Thyroid gland (tissue), 4 donors: ENCODE results near the gene KMO. TPM values are rescaled to one million over a fixed set of nuclear protein-coding genes. Genes with fewer than 3 reads are reported as not detected.
A peak's percentile ranks its signal among the peaks of the same experiment; 100 is the strongest.

Experiments used
- DNase-seq, 2 donors: peaks; one replicate each; pipeline ENCODE4 v3.0.0-alpha.2; 2019
- H3K27ac ChIP-seq, 3 donors: fragments of 200-600 bp; sonication (generic); 1 replicate in 2 of 3; 2 replicates in 1 of 3; pipeline ENCODE4 v1.5.1; 2016 to 2019; ENCODE audit warnings: mild to moderate bottlenecking in 1 of 3, moderate library complexity in 1 of 3
- H3K27me3 ChIP-seq: fragments of 200-600 bp; sonication (generic); one replicate; pipeline ENCODE4 v1.5.1; 2019
- H3K36me3 ChIP-seq, 2 donors: fragments of 200-600 bp; sonication (generic); one replicate each; pipeline ENCODE4 v1.5.1; 2016 to 2019
- H3K4me1 ChIP-seq, 2 donors: fragments of 200-600 bp; sonication (generic); one replicate each; pipeline ENCODE4 v1.5.1; 2017 to 2019
- H3K4me3 ChIP-seq, 3 donors: fragments of 200-600 bp; sonication (generic); replicated peaks in 1 of 3; 1 replicate in 2 of 3; 2 replicates in 1 of 3; pipeline ENCODE4 v1.5.1; 2016; ENCODE audit warnings: mild to moderate bottlenecking in 1 of 3
- H3K9me3 ChIP-seq: fragments of 200-600 bp; sonication (generic); one replicate; pipeline ENCODE4 v1.5.1; 2017
- POLR2A ChIP-seq, 2 donors: fragments of 450-650 bp; IDR thresholded peaks; one replicate each; pipeline ENCODE4 v1.6.1; 2017; ENCODE audit warnings: antibody characterized with exemption in 2 of 2, mild to moderate bottlenecking in 2 of 2, moderate library complexity in 1 of 2
- WGBS, 2 donors: methylation state at CpG; one replicate each; pipeline ENCODE4 v1.1.5; 2017; 5-methylcytosine and 5-hydroxymethylcytosine counted together
- intact Hi-C: fragments of 100-400 bp; cut with DNase I; formaldehyde crosslinking; loops from one replicate; pipeline ENCODE4 v1.15.1; 2023
- total RNA-seq, 4 donors: library from RNA; depleted of rRNA; stranded (reverse); fragments of >200 nt; gene quantifications; one replicate each; pipeline ENCODE4 v1.2.3, GENCODE V29; 2016
- TF ChIP-seq, protein P1 (sequence below), 6 experiments: fragments of 200-600 bp in 3 of 6; fragments of 450-650 bp in 3 of 6; sonication (generic) in 3 of 6; IDR thresholded peaks; one replicate each; pipeline ENCODE4 v1.5.1; 2016 to 2019; ENCODE audit warnings: antibody characterized with exemption in 6 of 6, mild to moderate bottlenecking in 2 of 6, inconsistent platforms in 1 of 6, moderate library complexity in 1 of 6

Gene KMO
- total RNA-seq, 4 donors from 2014 or later = 0.27 to 2.3 (median 0.39) TPM; not detected in 1

GRCh38 chr1:241606544-241606943, 74.4 kb downstream of the KMO start:
- Histone ChIP-seq H3K27ac (no peak overlapping the region), H3K9me3 (no peaks in the 10 kb centered on the region), H3K4me1 (no peaks in the 10 kb centered on the region), H3K36me3 (no peaks in the 10 kb centered on the region), H3K27me3 (no peaks in the 10 kb centered on the region), H3K4me3 (no peak overlapping the region)
- intact Hi-C loops = no loop called here
- TF ChIP-seq, protein P1, sequence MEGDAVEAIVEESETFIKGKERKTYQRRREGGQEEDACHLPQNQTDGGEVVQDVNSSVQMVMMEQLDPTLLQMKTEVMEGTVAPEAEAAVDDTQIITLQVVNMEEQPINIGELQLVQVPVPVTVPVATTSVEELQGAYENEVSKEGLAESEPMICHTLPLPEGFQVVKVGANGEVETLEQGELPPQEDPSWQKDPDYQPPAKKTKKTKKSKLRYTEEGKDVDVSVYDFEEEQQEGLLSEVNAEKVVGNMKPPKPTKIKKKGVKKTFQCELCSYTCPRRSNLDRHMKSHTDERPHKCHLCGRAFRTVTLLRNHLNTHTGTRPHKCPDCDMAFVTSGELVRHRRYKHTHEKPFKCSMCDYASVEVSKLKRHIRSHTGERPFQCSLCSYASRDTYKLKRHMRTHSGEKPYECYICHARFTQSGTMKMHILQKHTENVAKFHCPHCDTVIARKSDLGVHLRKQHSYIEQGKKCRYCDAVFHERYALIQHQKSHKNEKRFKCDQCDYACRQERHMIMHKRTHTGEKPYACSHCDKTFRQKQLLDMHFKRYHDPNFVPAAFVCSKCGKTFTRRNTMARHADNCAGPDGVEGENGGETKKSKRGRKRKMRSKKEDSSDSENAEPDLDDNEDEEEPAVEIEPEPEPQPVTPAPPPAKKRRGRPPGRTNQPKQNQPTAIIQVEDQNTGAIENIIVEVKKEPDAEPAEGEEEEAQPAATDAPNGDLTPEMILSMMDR (IDR thresholded peaks at IDR 0.05) = no peak
- TF ChIP-seq POLR2A (IDR thresholded peaks at IDR 0.05) = no peak
- DNase-seq = no peak
- WGBS, 2 donors = 80 to 84% methylated on average over 5 of the region's 5 CpGs

- TF ChIP-seq, protein P1 (IDR thresholded peaks at IDR 0.05) = no peak
- Histone ChIP-seq H3K27ac (no peak overlapping the region), H3K4me3 (no peak overlapping the region), H3K36me3 (no peaks in the 10 kb centered on the region), H3K27me3 (no peaks in the 10 kb centered on the region), H3K4me1 (no peaks in the 10 kb centered on the region), H3K9me3 (no peaks in the 10 kb centered on the region)
- no peak for DNase-seq
- intact Hi-C loops = no loop called here
Observed at GRCh38 chr1:241607497-241607896, 75.3 kb downstream of the KMO start.

GRCh38 chr1:241608379-241609033, 76.3 kb downstream of the KMO start:
- Histone ChIP-seq H3K27ac (no peak overlapping the region), H3K27me3 (no peaks in the 10 kb centered on the region), H3K4me3 (no peak overlapping the region), H3K9me3 (no peaks in the 10 kb centered on the region), H3K36me3 (no peaks in the 10 kb centered on the region), H3K4me1 (no peaks in the 10 kb centered on the region)
- DNase-seq = no peak
- intact Hi-C loops = no loop called here
- 75 to 77% methylated on average over 3 of the region's 3 CpGs for WGBS, 2 donors
- no peak for TF ChIP-seq POLR2A (IDR thresholded peaks at IDR 0.05)
- TF ChIP-seq, protein P1 (IDR thresholded peaks at IDR 0.05) = no peak

DNA sequence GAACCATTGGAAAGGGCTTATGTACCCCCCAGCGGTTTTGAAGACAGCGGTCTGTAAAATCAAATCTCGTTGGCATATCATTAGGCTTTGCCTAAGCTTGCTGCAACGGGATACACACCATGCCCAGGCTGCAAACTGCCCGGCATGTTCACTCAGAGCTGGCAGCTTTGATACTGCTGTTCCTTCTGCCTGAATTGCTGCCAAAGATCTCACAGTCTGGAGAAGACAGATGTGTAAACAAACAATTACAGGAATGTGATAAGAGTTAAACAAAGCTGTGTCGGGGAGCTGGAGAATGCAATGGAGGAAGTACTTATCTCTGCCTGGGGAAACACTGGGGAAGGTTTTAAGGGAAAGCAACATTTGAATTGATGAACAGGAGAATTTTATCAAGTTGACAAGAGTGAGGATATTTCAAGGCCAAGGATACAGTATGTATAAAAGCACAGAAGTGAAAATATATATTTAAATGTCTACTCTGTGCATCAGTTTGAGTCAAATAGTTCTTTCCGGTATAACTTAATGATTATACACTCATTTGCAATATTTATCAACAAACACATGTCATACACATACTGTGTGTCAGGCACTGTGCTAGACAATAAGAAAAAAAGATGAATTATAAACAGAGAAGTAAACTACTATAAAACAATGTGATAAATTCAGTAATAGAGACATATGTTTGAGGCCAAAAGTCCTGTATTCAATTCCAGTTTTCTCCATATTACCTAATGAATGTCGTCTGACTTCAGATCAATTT, 78.1 kb downstream of the KMO start:
- Histone ChIP-seq H3K4me1 (no peaks in the 10 kb centered on the region), H3K36me3 (no peaks in the 10 kb centered on the region), H3K27me3 (no peaks in the 10 kb centered on the region), H3K9me3 (no peaks in the 10 kb centered on the region), H3K4me3 (no peak overlapping the region), H3K27ac (no peak overlapping the region)
- no peak for DNase-seq
- TF ChIP-seq POLR2A (IDR thresholded peaks at IDR 0.05) = no peak
- TF ChIP-seq, protein P1 (IDR thresholded peaks at IDR 0.05) = no peak
- 48 to 49% methylated on average over 8 of the region's 8 CpGs for WGBS, 2 donors
- intact Hi-C loops = loop anchor here (10.0 kb wide), 1 partner anchor 225 kb away; no protein-coding TSS in a partner anchor

DNA sequence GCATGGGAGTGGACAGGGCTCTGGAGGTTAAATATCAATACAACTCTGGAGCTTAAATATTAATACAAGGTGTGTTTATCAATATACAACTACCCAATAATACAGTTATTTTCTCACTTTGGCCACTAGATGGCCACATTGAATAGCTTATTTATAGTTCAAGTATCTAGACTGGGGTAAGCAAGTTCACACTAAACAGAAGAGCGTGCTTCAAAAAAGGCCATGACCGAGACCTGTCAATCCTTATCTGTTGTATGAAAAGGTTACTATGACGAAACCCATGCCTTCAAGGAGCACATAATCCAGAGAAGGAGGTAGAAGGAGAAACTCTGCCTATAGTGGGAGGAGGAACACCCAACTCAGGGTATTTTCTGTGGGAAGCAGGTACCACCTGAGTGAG, 78.9 kb downstream of the KMO start:
- WGBS, 2 donors = 19 to 24% methylated on average over 3 of the region's 3 CpGs
- no peak for DNase-seq
- no peaks in the 10 kb centered on the region for H3K27me3 ChIP-seq
- no peaks in the 10 kb centered on the region for H3K4me1 ChIP-seq
- H3K9me3 ChIP-seq = no peaks in the 10 kb centered on the region
- TF ChIP-seq POLR2A (IDR thresholded peaks at IDR 0.05) = no peak
- TF ChIP-seq, protein P1 (IDR thresholded peaks at IDR 0.05) = peak in 5 of 6 experiments; percentile 27 to 75 (median 57)
- no peaks in the 10 kb centered on the region for H3K36me3 ChIP-seq
- no peak overlapping the region for H3K4me3 ChIP-seq
- intact Hi-C loops = loop anchor here (10.0 kb wide), 1 partner anchor 224 kb away; no protein-coding TSS in a partner anchor
- no peak overlapping the region for H3K27ac ChIP-seq
